Endothelial cell of umbilical vein (primary cell): ENCODE measurements around the gene CNTFR. TPM values are rescaled to one million over a fixed set of nuclear protein-coding genes. Genes with fewer than 3 reads are reported as not detected.

Experiments used
- BruUV-seq: library from RNA; stranded (reverse); fragments of 400-500 nt; replicated peaks from 2 replicates; lab custom pipeline; 2021; lab: Mats Ljungman, UMichigan
- CTCF ChIA-PET: fragments of 300-600, 350-600 bp; sonication (Branson Sonifier 250); formaldehyde crosslinking; loops from one replicate; lab custom pipeline; 2021; ENCODE audit warnings: antibody characterized with exemption, inconsistent platforms; lab: Charles Lee
- POLR2A ChIA-PET: fragments of 300-600, 350-600 bp; sonication (Branson Sonifier 250); formaldehyde crosslinking; loops from one replicate; lab custom pipeline; 2021; ENCODE audit warnings: antibody characterized with exemption, inconsistent platforms; lab: Charles Lee
- DNase-seq: peaks from one replicate; pipeline ENCODE4 v3.0.0-alpha.2; 2011; ENCODE audit warnings: low read depth, low spot score
- FAIRE-seq: peaks from 2 replicates; lab custom pipeline; 2011; peaks lifted over from hg19 to GRCh38; lab: Jason Lieb, UNC
- H2AFZ ChIP-seq: 2 replicates; pipeline ENCODE4 v1.6.0; 2012; ENCODE audit warnings: low read depth, low read length, control low read depth, inconsistent platforms
- H3K27ac ChIP-seq: 2 replicates; pipeline ENCODE4 v1.5.1; 2011; ENCODE audit warnings: low read depth, mild to moderate bottlenecking, control low read depth, low read length, moderate library complexity; ENCODE audit not compliant: insufficient read depth
- H3K27me3 ChIP-seq, 2 experiments: 2 replicates each; pipeline versions ENCODE4 v1.6.0 to v1.6.1; 2011; ENCODE audit warnings: low read length in 2 of 2, mixed read lengths in 1 of 2; ENCODE audit not compliant: control insufficient read depth in 2 of 2, insufficient read depth in 2 of 2
- H3K36me3 ChIP-seq, 2 experiments: 2 replicates in 1 of 2; 3 replicates in 1 of 2; pipeline ENCODE4 v1.5.1; 2011; ENCODE audit warnings: low read length in 2 of 2, mild to moderate bottlenecking in 1 of 2, moderate library complexity in 1 of 2; ENCODE audit not compliant: control insufficient read depth in 2 of 2, insufficient read depth in 2 of 2; ENCODE audit errors: extremely low read depth in 1 of 2
- H3K4me1 ChIP-seq: 3 replicates; pipeline ENCODE4 v1.5.1; 2011; ENCODE audit warnings: mild to moderate bottlenecking, low read length; ENCODE audit not compliant: control insufficient read depth, insufficient read depth; ENCODE audit errors: extremely low read depth
- H3K4me2 ChIP-seq: 2 replicates; pipeline ENCODE4 v1.6.1; 2011; ENCODE audit warnings: low read length, control low read depth, mixed read lengths; ENCODE audit not compliant: insufficient read depth
- H3K4me3 ChIP-seq, 3 experiments: fragments of 200-600 bp in 1 of 3; sonication (generic), shearing (Covaris generic) in 1 of 3; replicated peaks in 1 of 3; 2 replicates each; pipeline ENCODE4 v1.5.1; 2011 to 2016; ENCODE audit warnings: control low read depth in 3 of 3, low read length in 3 of 3, mild to moderate bottlenecking in 2 of 3, inconsistent platforms in 1 of 3, low read depth in 1 of 3, moderate library complexity in 1 of 3; ENCODE audit not compliant: insufficient read depth in 1 of 3
- H3K79me2 ChIP-seq: 2 replicates; pipeline ENCODE4 v1.6.0; 2012; ENCODE audit warnings: low read length, inconsistent platforms; ENCODE audit not compliant: control insufficient read depth, insufficient read depth
- H3K9ac ChIP-seq: replicated peaks from 2 replicates; pipeline ENCODE3; 2011; ENCODE audit warnings: low read length, control low read depth; ENCODE audit not compliant: insufficient read depth; ENCODE audit errors: extremely low read depth
- H3K9me1 ChIP-seq: replicated peaks from 3 replicates; pipeline ENCODE4 v1.6.0; 2011; ENCODE audit warnings: mild to moderate bottlenecking, low read length; ENCODE audit not compliant: control insufficient read depth, insufficient read depth; ENCODE audit errors: extremely low read depth
- H3K9me3 ChIP-seq: replicated peaks from 2 replicates; pipeline ENCODE4 v1.5.1; 2012; ENCODE audit warnings: low read length, inconsistent platforms; ENCODE audit not compliant: control insufficient read depth, insufficient read depth
- H4K20me1 ChIP-seq: replicated peaks from 2 replicates; pipeline ENCODE3; 2011; ENCODE audit warnings: mild to moderate bottlenecking, low read length; ENCODE audit not compliant: control insufficient read depth, insufficient read depth; ENCODE audit errors: extremely low read depth
- EZH2 ChIP-seq: IDR thresholded peaks from 2 replicates; pipeline ENCODE4 v1.6.1; 2012; ENCODE audit warnings: borderline replicate concordance, low read depth, mild to moderate bottlenecking, moderate library complexity, low read length, inconsistent platforms; ENCODE audit not compliant: severe bottlenecking
- GATA2 ChIP-seq: IDR thresholded peaks from 2 replicates; pipeline ENCODE4 v1.7.0; 2011; ENCODE audit warnings: low read depth, mild to moderate bottlenecking, moderate library complexity, mixed read lengths, low read length; ENCODE audit not compliant: insufficient read length, insufficient read depth
- JUN ChIP-seq: IDR thresholded peaks from 2 replicates; pipeline ENCODE4 v1.6.1; 2011; ENCODE audit warnings: borderline replicate concordance, low read depth; ENCODE audit not compliant: insufficient read length, insufficient read depth
- MYC ChIP-seq: IDR thresholded peaks from one replicate; pipeline ENCODE4 v1.6.1; 2011; ENCODE audit warnings: mild to moderate bottlenecking, low read depth, low read length
- POLR2A ChIP-seq: IDR thresholded peaks from 2 replicates; pipeline ENCODE4 v1.6.1; 2012; ENCODE audit warnings: low read depth, mild to moderate bottlenecking, control low read depth, low read length
- POLR2AphosphoS5 ChIP-seq: IDR thresholded peaks from 2 replicates; pipeline ENCODE4 v1.6.1; 2012; ENCODE audit warnings: low read depth, mild to moderate bottlenecking, control low read depth, low read length, moderate library complexity; ENCODE audit not compliant: insufficient read depth
- dilution Hi-C: fragments of 300-500 bp; cut with MboI; formaldehyde crosslinking; loops from one replicate; pipeline ENCODE4 v1.15.0; 2019; ENCODE audit warnings: low sequenced_read_pairs; ENCODE audit not compliant: extremely low pct_ligation_motif_present
- intact Hi-C: fragments of 100-400 bp; cut with micrococcal nuclease; formaldehyde crosslinking; loops from one replicate; pipeline ENCODE4 v1.10.0; 2022
- polyA plus RNA-seq, 4 experiments: library from polyadenylated mRNA; depleted of rRNA in 3 of 4; stranded (reverse) in 3 of 4; unstranded in 1 of 4; fragments of >200 nt; gene quantifications; 2 replicates each; pipeline versions ENCODE4 v1.2.1 to v1.2.3, GENCODE V29; 2011 to 2012; ENCODE audit warnings: missing spikeins in 1 of 4
- total RNA-seq: library from RNA; stranded (reverse); gene quantifications from 2 replicates; pipeline ENCODE4 v1.2.3, GENCODE V29; 2021
- TF ChIP-seq, protein P1 (sequence below), 2 donors: IDR thresholded peaks; 1 replicate in 1 of 2; 2 replicates in 1 of 2; pipeline ENCODE4 v1.5.1; 2011; ENCODE audit warnings: low read length in 2 of 2, mild to moderate bottlenecking in 2 of 2, moderate library complexity in 2 of 2, control low read depth in 1 of 2, inconsistent platforms in 1 of 2, low read depth in 1 of 2; ENCODE audit not compliant: insufficient read depth in 1 of 2; ENCODE audit errors: extremely low read depth in 1 of 2
- TF ChIP-seq, protein P2 (sequence below): IDR thresholded peaks from 2 replicates; pipeline ENCODE4 v1.6.1; 2011; ENCODE audit not compliant: insufficient read depth, insufficient read length

CNTFR gene
- total and polyA plus RNA-seq, 2 donors (not counting 3 experiments of a cell fraction or from before 2014, with no cell fraction given): not detected

DNA sequence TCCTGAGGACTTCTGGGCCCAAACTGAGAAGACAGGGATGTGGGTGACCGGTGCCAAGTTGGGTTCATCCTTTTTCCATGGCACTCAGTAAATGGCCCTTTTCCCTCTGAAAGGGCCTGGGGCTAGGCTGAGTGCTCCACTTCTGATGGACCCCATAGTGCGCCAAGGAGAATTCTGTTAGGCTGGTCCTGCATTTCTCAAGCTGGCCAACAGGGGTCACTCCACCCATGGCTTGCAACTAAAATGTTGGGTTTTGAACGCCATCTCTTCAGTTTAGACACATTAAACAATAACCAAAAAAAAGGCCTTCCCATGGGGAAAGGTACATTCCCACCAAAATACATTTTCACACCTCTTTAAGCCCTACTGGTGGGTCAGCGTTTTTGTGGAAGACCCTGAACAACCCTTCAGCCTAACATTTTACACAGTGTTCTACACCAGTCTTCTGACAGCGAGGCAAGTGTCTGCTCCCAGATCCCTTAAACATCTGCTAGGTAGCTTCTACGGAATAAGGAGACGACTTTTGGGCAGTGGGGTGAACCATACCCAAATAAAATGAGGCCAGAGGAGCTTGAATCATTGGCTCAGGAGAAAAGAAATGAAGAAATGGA lies 27.3 kb downstream of the CNTFR start:
- intact Hi-C loops (no loop called here), dilution Hi-C loops (no loop called here)
- peaks cover 15 to 31% of the 10 kb centered on the region in 2 experiments for H3K27me3 ChIP-seq
- POLR2A ChIA-PET: no interaction called here
- no peak overlapping the region for H2AFZ ChIP-seq
- no peaks in the 10 kb centered on the region for H4K20me1 ChIP-seq
- TF ChIP-seq, protein P1, sequence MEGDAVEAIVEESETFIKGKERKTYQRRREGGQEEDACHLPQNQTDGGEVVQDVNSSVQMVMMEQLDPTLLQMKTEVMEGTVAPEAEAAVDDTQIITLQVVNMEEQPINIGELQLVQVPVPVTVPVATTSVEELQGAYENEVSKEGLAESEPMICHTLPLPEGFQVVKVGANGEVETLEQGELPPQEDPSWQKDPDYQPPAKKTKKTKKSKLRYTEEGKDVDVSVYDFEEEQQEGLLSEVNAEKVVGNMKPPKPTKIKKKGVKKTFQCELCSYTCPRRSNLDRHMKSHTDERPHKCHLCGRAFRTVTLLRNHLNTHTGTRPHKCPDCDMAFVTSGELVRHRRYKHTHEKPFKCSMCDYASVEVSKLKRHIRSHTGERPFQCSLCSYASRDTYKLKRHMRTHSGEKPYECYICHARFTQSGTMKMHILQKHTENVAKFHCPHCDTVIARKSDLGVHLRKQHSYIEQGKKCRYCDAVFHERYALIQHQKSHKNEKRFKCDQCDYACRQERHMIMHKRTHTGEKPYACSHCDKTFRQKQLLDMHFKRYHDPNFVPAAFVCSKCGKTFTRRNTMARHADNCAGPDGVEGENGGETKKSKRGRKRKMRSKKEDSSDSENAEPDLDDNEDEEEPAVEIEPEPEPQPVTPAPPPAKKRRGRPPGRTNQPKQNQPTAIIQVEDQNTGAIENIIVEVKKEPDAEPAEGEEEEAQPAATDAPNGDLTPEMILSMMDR (IDR thresholded peaks at IDR 0.05; ENCODE audit: extremely low read depth in 1 of 2, insufficient read depth in 1 of 2, low read depth in 1 of 2, low read length in 2 of 2): peak; percentile 46 to 61
- TF ChIP-seq MYC: no peak
- FAIRE-seq (no peak), DNase-seq (no peak)
- no TSS peak for BruUV-seq
- H3K9ac ChIP-seq: no peak overlapping the region
- no peak overlapping the region for H3K4me3 ChIP-seq
- H3K27ac ChIP-seq: no peak overlapping the region
- no peaks in the 10 kb centered on the region for H3K79me2 ChIP-seq
- H3K9me3 ChIP-seq: no peaks in the 10 kb centered on the region
- no peaks in the 10 kb centered on the region for H3K9me1 ChIP-seq
- H3K4me1 ChIP-seq: no peaks in the 10 kb centered on the region
- H3K4me2 ChIP-seq: no peak overlapping the region
- no peaks in the 10 kb centered on the region for H3K36me3 ChIP-seq
- CTCF ChIA-PET: interaction anchor here (1.0 to 2.9 kb wide), 7 partner anchors 9 to 42 kb away, joined by 3 to 26 read pairs (median 4); no protein-coding TSS in a partner anchor

DNA sequence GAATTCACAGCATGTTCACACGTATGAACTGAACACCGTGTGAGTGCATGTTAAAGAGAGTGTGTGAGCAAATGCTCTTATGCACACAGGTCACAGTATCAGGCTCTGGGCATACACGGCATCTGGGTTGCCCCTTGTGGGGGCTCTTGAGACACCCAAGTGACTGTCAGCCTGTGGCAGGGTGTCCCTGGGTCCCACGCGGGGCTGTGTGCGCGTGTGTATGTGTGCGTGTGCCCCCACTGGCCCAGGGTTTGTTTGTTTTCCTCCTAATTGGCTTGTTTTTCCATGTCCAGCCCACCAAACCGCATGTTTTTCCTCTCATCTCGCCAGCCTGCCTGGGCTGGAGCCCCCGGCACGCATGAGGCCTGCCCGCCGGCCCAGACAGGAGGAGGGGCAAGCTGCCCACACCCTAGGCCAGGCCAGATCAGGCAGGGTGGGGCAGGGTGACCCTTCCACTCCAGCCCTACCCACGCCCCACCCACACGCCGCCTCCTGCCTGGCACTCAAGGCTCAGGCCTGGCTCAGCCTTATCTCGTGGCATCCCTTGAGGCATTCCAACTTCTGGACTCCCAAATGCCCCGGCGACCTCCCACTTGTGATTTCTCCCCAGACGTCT lies 28.8 kb downstream of the CNTFR start:
- no peaks in the 10 kb centered on the region for H3K9me1 ChIP-seq
- dilution Hi-C loops: no loop called here
- DNase-seq (no peak), FAIRE-seq (no peak)
- BruUV-seq: no TSS peak
- no peak overlapping the region for H2AFZ ChIP-seq
- no peaks in the 10 kb centered on the region for H3K9me3 ChIP-seq
- ChIA-PET POLR2A (no interaction called here), CTCF (interaction anchor here (1.3 to 2.3 kb wide), 3 partner anchors 11 to 31 kb away, joined by 3 to 10 read pairs (median 7); no protein-coding TSS in a partner anchor)
- no peak overlapping the region for H3K27ac ChIP-seq
- H3K4me2 ChIP-seq: no peak overlapping the region
- no peaks in the 10 kb centered on the region for H4K20me1 ChIP-seq
- intact Hi-C loops: no loop called here
- no peak overlapping the region for H3K4me3 ChIP-seq
- H3K27me3 ChIP-seq: peaks cover 15 to 29% of the 10 kb centered on the region in 2 experiments
- no peaks in the 10 kb centered on the region for H3K36me3 ChIP-seq
- H3K9ac ChIP-seq: no peak overlapping the region
- no peaks in the 10 kb centered on the region for H3K4me1 ChIP-seq
- H3K79me2 ChIP-seq: no peaks in the 10 kb centered on the region
- TF ChIP-seq POLR2AphosphoS5 (no peak), JUN (no peak), EZH2 (no peak), MYC (no peak), POLR2A (no peak), GATA2 (no peak)
- TF ChIP-seq, protein P1 (IDR thresholded peaks at IDR 0.05; ENCODE audit: extremely low read depth in 1 of 2, insufficient read depth in 1 of 2, low read depth in 1 of 2, low read length in 2 of 2): no peak
- TF ChIP-seq, protein P2, sequence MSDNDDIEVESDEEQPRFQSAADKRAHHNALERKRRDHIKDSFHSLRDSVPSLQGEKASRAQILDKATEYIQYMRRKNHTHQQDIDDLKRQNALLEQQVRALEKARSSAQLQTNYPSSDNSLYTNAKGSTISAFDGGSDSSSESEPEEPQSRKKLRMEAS: no peak
